GM10847 (cell line): Measurements from ENCODE around the gene CHD5.

Experiments used
- POLR2A ChIP-seq: IDR thresholded peaks from 2 replicates; pipeline ENCODE4 v1.6.1; 2011; ENCODE audit not compliant: insufficient read length; ENCODE audit errors: extremely low read depth

The CHD5 gene

GRCh38 chr1:6207921-6208320, 27.8 kb upstream of the CHD5 start:
- TF ChIP-seq POLR2A = no peak

DNA sequence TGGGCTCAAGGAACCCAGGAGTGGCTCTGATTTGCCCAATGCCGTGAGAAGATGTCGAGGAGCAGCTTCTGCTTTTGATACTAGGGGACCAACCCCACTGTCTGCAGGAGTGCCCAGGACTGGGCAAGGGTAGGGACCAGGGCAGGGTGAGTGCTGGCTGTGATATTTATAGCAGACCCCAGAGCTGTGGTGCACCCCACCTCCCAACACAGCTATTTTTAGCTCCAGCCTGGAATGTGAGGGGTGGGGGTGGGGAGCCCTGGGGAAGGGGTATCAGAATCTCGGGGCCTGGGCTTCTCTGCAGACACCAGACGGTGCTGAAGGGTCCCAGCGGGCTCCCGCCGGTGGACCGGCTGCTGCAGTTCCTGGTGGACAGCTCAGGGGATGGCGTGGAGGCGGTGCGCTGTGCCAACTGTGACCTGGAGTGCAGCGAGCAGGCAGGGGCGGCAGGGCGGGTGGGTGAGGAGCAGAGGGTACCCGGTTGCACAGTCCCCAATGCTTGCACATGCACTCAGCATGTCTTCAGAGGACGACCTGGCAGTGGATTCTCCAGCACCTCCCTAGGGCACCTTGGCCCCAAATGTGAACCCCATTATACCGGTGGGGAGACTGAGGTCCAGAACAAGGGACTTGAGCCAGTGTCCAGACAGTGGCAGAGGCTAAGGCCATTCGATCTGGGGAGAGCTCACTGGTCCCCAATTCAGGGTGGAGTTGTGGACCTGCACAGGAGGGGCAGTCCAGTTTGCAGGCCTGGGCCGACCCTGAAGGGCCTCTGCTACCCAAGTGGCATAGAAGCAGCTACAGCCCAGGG, 27.2 kb upstream of the CHD5 start:
- no peak for TF ChIP-seq POLR2A

GRCh38 chr1:6206520-6206855, 26.4 kb upstream of the CHD5 start:
- TF ChIP-seq POLR2A = no peak

DNA sequence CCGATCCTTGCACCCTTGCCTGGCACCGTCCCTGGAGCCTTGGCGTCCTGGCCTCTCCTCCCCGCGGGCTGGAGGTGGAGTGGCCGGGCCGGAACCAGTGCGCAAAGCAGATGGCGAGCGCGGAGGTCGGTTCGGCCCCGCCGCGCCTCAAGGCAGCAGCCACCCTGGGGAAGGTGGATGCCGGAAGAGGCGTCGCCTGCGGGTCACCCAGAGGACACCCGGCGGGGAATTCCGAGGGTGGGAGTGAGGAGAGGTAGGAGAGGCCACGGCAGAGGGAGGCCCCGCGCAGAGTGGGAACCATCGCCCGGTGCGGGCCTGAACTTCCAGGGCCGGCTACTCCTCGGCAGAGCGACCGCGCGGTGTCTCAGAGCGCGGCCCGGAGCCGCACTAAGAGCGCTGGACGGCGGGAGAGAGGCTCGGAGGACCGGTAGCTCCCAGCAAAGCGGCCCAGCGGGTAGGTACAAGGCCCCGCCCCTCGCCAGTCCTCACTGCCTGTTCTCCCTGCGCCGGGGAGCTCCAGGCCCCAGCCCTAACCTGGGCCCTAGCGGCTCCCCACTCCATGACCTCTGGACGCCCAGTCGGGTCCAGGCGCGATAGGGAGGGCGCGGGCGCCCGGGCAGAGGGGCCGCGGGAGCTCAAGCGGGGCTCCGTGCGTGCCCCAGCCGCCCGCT, 25.9 kb upstream of the CHD5 start, which contains the start of gene RNF207:
Gene RNF207 (plus strand): TSS at position 271 of the 671 bp plus-strand sequence. CDS start 417 bp downstream, outside the sequence.
- no peak for TF ChIP-seq POLR2A

DNA sequence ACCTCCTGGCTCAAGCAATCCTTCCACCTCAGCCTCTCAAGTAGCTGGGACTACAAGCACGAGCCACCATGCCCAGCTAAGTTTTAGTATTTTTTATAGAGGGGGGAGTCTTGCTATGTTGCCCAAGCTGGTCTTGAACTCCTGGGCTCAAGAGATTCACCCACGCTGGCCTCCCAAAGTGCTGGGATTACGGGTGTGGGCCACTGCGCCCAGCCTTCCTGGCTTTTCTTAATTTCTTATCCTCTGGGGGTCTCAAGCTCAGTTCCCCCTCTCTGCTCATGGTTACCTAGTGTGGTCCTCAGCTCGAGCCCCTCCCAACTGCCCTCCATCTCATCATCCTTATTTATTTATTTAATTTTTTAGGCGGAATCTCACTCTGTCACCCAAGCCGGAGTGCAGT, 22.1 kb upstream of the CHD5 start:
- TF ChIP-seq POLR2A = no peak

- no peak for TF ChIP-seq POLR2A
These were observed 20.2 kb upstream of the CHD5 start for GRCh38 chr1:6200188-6200809.

- TF ChIP-seq POLR2A = peak; percentile 94
These were observed 19.4 kb upstream of the CHD5 start, which contains the start of gene RPL22 for GRCh38 chr1:6199298-6200187. RPL22 (minus strand) TSS chr1:6199595; CDS start chr1:6199573, 22 bp downstream.

- TF ChIP-seq POLR2A = no peak
These were observed 18.7 kb upstream of the CHD5 start for GRCh38 chr1:6198646-6199297.

GRCh38 chr1:6197746-6198427, 17.8 kb upstream of the CHD5 start:
- TF ChIP-seq POLR2A = no peak

GRCh38 chr1:6191968-6192367, 11.8 kb upstream of the CHD5 start:
- no peak for TF ChIP-seq POLR2A

GRCh38 chr1:6188466-6188865, 8.3 kb upstream of the CHD5 start:
- TF ChIP-seq POLR2A = no peak

DNA sequence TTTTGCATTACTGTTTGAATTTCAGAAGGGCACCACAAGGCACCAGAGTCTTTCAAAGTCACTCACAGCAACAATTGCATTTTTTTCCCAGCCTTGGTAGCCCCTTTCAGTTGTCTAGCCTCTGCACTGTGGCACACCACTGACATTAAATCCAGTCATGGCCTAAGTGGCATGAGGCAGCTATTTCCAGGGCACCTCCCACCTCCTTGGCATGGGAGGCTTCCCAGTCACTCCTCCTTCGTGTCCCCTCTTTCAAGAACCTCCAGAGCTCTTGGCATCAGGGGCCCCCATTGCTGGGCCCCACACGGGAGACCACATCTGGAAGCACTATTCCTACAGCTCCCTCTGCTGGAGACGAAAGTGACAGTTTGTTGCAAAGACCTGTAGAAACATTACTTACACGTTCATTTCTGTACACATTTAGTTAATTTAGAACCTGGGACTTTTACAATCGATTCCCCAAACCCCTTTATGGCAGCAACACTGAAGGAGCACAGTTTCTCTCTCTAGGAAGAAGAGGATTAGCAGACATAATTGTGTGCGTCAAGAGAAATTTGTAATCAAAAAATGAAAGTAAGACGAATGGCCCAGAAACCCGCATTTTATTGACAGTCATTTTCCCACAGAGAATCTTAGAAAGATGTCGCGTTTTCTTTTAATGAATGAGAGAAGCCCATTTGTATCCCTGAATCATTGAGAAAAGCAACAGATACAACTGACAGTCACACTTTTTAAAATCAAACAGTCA, 5.7 kb upstream of the CHD5 start:
- TF ChIP-seq POLR2A = no peak

GRCh38 chr1:6185151-6185550, 5.0 kb upstream of the CHD5 start:
- TF ChIP-seq POLR2A = no peak
